GM12878 (cell line): ENCODE results near the gene MYO15A. TPM values are rescaled to one million over a fixed set of nuclear protein-coding genes. Genes with fewer than 3 reads are reported as not detected.

Source experiments
- ATAC-seq: fragments of 200-7000 bp; cut with Tn5 transposase; 3 replicates; pipeline ENCODE4 v1.9.1; 2020; ENCODE audit warnings: mild to moderate bottlenecking, moderate library complexity
- BruUV-seq: library from RNA; stranded (reverse); fragments of 400-500 nt; replicated peaks from 2 replicates; lab custom pipeline; 2021; lab: Mats Ljungman, UMichigan
- CTCF ChIA-PET: fragments of 300-600 bp; sonication (Branson Sonifier 250); formaldehyde crosslinking; extraction: SDS; loops from one replicate; lab custom pipeline; 2021; ENCODE audit warnings: inconsistent platforms; lab: Yijun Ruan, JAX
- POLR2A ChIA-PET: fragments of 350-600 bp; formaldehyde crosslinking; extraction: SDS; loops from one replicate; lab custom pipeline; 2021; ENCODE audit warnings: inconsistent platforms; lab: Charles Lee
- RAD21 ChIA-PET: fragments of 300-600 bp; sonication (Branson Sonifier 250); formaldehyde crosslinking; loops from one replicate; lab custom pipeline; 2023; ENCODE audit warnings: antibody characterized with exemption; ENCODE audit not compliant: unreplicated experiment; lab: Charles Lee
- SMC1A ChIA-PET: fragments of 300-600 bp; sonication (Branson Sonifier 250); formaldehyde crosslinking; loops from one replicate; lab custom pipeline; 2023; ENCODE audit not compliant: unreplicated experiment, uncharacterized antibody; lab: Charles Lee
- DNase-seq: peaks from one replicate; pipeline ENCODE4 v3.0.0-alpha.2; 2011; ENCODE audit warnings: low read depth, low spot score
- FAIRE-seq: peaks from 3 replicates; lab custom pipeline; 2011; peaks lifted over from hg19 to GRCh38; lab: Jason Lieb, UNC
- H2AFZ ChIP-seq: 2 replicates; pipeline ENCODE4 v1.6.0; 2011; ENCODE audit warnings: low read depth, low read length, control low read depth; ENCODE audit not compliant: control insufficient read depth
- H3K27ac ChIP-seq: 2 replicates; pipeline ENCODE4 v1.5.1; 2011; ENCODE audit warnings: control low read depth; ENCODE audit not compliant: control insufficient read depth, insufficient read depth
- H3K27me3 ChIP-seq, 2 experiments: replicated peaks in 1 of 2; 2 replicates each; pipeline versions ENCODE4 v1.6.0 to v1.6.1; 2011; ENCODE audit warnings: low read length in 1 of 2; ENCODE audit not compliant: control insufficient read depth in 2 of 2, insufficient read depth in 2 of 2
- H3K36me3 ChIP-seq, 2 experiments: 2 replicates each; pipeline ENCODE4 v1.5.1; 2011; ENCODE audit warnings: low read length in 1 of 2; ENCODE audit not compliant: control insufficient read depth in 2 of 2, insufficient read depth in 2 of 2
- H3K4me1 ChIP-seq: 2 replicates; pipeline ENCODE4 v1.6.1; 2011; ENCODE audit warnings: mild to moderate bottlenecking, low read length, moderate library complexity, mixed read lengths; ENCODE audit not compliant: control insufficient read depth, insufficient read depth
- H3K4me2 ChIP-seq: 2 replicates; pipeline ENCODE4 v1.6.0; 2011; ENCODE audit warnings: control low read depth; ENCODE audit not compliant: control insufficient read depth, insufficient read depth
- H3K4me3 ChIP-seq: fragments of 200-600 bp; sonication (generic); 2 replicates; pipeline ENCODE4 v1.5.1; 2016
- H3K79me2 ChIP-seq: 2 replicates; pipeline ENCODE4 v1.6.0; 2011; ENCODE audit warnings: low read length; ENCODE audit not compliant: control insufficient read depth, insufficient read depth
- H3K9ac ChIP-seq: 2 replicates; pipeline ENCODE4 v1.8.0; 2011; ENCODE audit warnings: low read length, control low read depth, mixed read lengths; ENCODE audit not compliant: control insufficient read depth, insufficient read depth
- H3K9me3 ChIP-seq: replicated peaks from 3 replicates; pipeline ENCODE4 v1.5.1; 2011; ENCODE audit warnings: mild to moderate bottlenecking, low read length; ENCODE audit not compliant: control insufficient read depth, insufficient read depth
- H4K20me1 ChIP-seq: 2 replicates; pipeline ENCODE4 v1.6.0; 2011; ENCODE audit not compliant: control insufficient read depth, insufficient read depth
- ATF7 ChIP-seq: fragments of 450-650 bp; IDR thresholded peaks from 2 replicates; pipeline ENCODE4 v1.6.1; 2016; ENCODE audit warnings: low read depth, mild to moderate bottlenecking
- CEBPZ ChIP-seq: fragments of 150-350 bp; IDR thresholded peaks from 2 replicates; pipeline ENCODE4 v1.6.1; 2016; ENCODE audit warnings: low read depth, low read length
- CREB1 ChIP-seq: IDR thresholded peaks from 2 replicates; pipeline ENCODE4 v1.6.1; 2012; ENCODE audit warnings: low read depth, mild to moderate bottlenecking, inconsistent platforms
- HDAC2 ChIP-seq: fragments of 200-600 bp; sonication (generic); IDR thresholded peaks from 2 replicates; pipeline ENCODE4 v1.6.1; 2017
- HDGF ChIP-seq: fragments of 450-650 bp; IDR thresholded peaks from 2 replicates; pipeline ENCODE4 v1.6.1; 2016; ENCODE audit warnings: antibody characterized with exemption
- KDM1A ChIP-seq: fragments of 200-600 bp; sonication (generic); IDR thresholded peaks from 2 replicates; pipeline ENCODE4 v1.6.1; 2016; ENCODE audit warnings: borderline replicate concordance
- MYB ChIP-seq: fragments of 150-350 bp; IDR thresholded peaks from 2 replicates; pipeline ENCODE4 v1.6.1; 2014; ENCODE audit warnings: mild to moderate bottlenecking, low read depth, low read length, borderline replicate concordance
- NFIC ChIP-seq: IDR thresholded peaks from 2 replicates; pipeline ENCODE4 v1.6.1; 2012; ENCODE audit warnings: low read depth, mild to moderate bottlenecking, inconsistent platforms, low read length, moderate library complexity
- POLR2A ChIP-seq: IDR thresholded peaks from 2 replicates; pipeline ENCODE4 v1.6.1; 2011; ENCODE audit warnings: low read depth, mild to moderate bottlenecking, low read length
- RAD21 ChIP-seq: IDR thresholded peaks from 2 replicates; pipeline ENCODE4 v1.6.1; 2011; ENCODE audit warnings: mild to moderate bottlenecking, low read depth, low read length, moderate library complexity; ENCODE audit not compliant: insufficient read depth
- SKIL ChIP-seq: fragments of 450-650 bp; IDR thresholded peaks from 2 replicates; pipeline ENCODE4 v1.6.1; 2017; ENCODE audit warnings: mild to moderate bottlenecking, low read depth, inconsistent platforms; ENCODE audit not compliant: poor library complexity, severe bottlenecking
- SRF ChIP-seq, 2 experiments: IDR thresholded peaks; 2 replicates each; pipeline ENCODE4 v1.6.1; 2011; ENCODE audit warnings: low read depth in 2 of 2, low read length in 2 of 2, mild to moderate bottlenecking in 1 of 2, moderate library complexity in 1 of 2
- ZNF592 ChIP-seq: fragments of 450-650 bp; IDR thresholded peaks from 2 replicates; pipeline ENCODE4 v1.6.1; 2017; ENCODE audit warnings: mild to moderate bottlenecking, moderate library complexity
- WGBS: methylation state at CpG from one replicate; pipeline ENCODE4 v1.1.6; 2016; ENCODE audit warnings: low lambda C conversion rate; ENCODE audit not compliant: insufficient replicate concordance, insufficient coverage; ENCODE audit errors: missing lambda C conversion rate; 5-methylcytosine and 5-hydroxymethylcytosine counted together
- in situ Hi-C: fragments of 300-500 bp; cut with MboI; formaldehyde crosslinking; loops from 9 replicates; pipeline ENCODE4 v1.14.3; 2018; ENCODE audit warnings: mixed read lengths
- intact Hi-C: fragments of 100-400 bp; cut with micrococcal nuclease; formaldehyde crosslinking; loops from one replicate; pipeline ENCODE4 v1.14.2; 2022; ENCODE audit not compliant: unreplicated experiment
- polyA plus RNA-seq, 11 experiments: library from polyadenylated mRNA; depleted of rRNA in 4 of 11; unstranded in 6 of 11; stranded (reverse) in 5 of 11; fragments of >200 nt; fragmentation: Nextera tagmentation in 4 of 11; fragmentation: Illumina TruSeq in 1 of 11; extraction: Ambion mirVana in 4 of 11; extraction: Trizol in 1 of 11; gene quantifications; 1 replicate in 1 of 11; 2 replicates in 10 of 11; pipeline versions ENCODE4 v1.2.1 to v1.2.3, GENCODE V29; 2011 to 2016; ENCODE audit warnings: inconsistent platforms in 2 of 11, missing spikeins in 2 of 11, low read depth in 1 of 11
- total RNA-seq, 4 experiments: library from RNA; depleted of rRNA in 3 of 4; stranded (reverse); fragments of >200 nt in 3 of 4; fragmentation: Illumina TruSeq in 1 of 4; extraction: Trizol in 1 of 4; gene quantifications; 2 replicates each; pipeline versions ENCODE4 v1.2.1 to v1.2.3, GENCODE V29; 2013 to 2021

Gene MYO15A
- total and polyA plus RNA-seq, 10 of the 15 experiments (the other 5 are each of a cell fraction or from before 2014, with no cell fraction given) = 0.03 to 0.77 (median 0.21) TPM; not detected in 4

GRCh38 chr17:18099516-18099915 lies 9.0 kb upstream of the MYO15A start:
- in situ Hi-C loops = no loop called here
- CTCF ChIA-PET = no interaction called here
- BruUV-seq = no TSS peak

More at GRCh38 chr17:18099516-18099915, 9.0 kb upstream of the MYO15A start:
- Histone ChIP-seq H3K4me1 (no peaks in the 10 kb centered on the region), H3K9me3 (no peaks in the 10 kb centered on the region), H3K36me3 (peaks cover 11 to 15% of the 10 kb centered on the region in 2 experiments), H3K4me2 (no peak overlapping the region), H3K27ac (no peak overlapping the region), H3K79me2 (no peaks in the 10 kb centered on the region), H3K4me3 (no peak overlapping the region), H3K27me3 (no peaks in the 10 kb centered on the region), H3K9ac (no peak overlapping the region), H2AFZ (no peak overlapping the region), H4K20me1 (no peaks in the 10 kb centered on the region)
- ChIA-PET RAD21 (no interaction called here), POLR2A (no interaction called here), SMC1A (no interaction called here)
- FAIRE-seq = no peak
- no peak for DNase-seq
- TF ChIP-seq POLR2A = no peak; the same call in 1 of the 2 replicates
- no peak for TF ChIP-seq CEBPZ
- TF ChIP-seq ATF7 = no peak
- TF ChIP-seq NFIC = no peak
- no peak for TF ChIP-seq CREB1
- TF ChIP-seq SRF (IDR thresholded peaks at IDR 0.05; ENCODE audit: low read depth in 2 of 2, low read length in 2 of 2) = no peak
- no peak for TF ChIP-seq ZNF592
- TF ChIP-seq RAD21 = no peak
- TF ChIP-seq MYB = no peak
- TF ChIP-seq SKIL = no peak
- TF ChIP-seq HDGF = no peak
- no peak for TF ChIP-seq KDM1A
- no peak for TF ChIP-seq HDAC2
- 93% methylated on average over 14 of the region's 14 CpGs for WGBS
- ATAC-seq = no peak
- intact Hi-C loops = no loop called here
